Measurements from ENCODE around the gene DPYD.

GRCh38 chr1:97668945-97669344 lies 251.9 kb downstream of the DPYD start:
- TF ChIP-seq POLR2A (IDR thresholded peaks at IDR 0.05; ENCODE audit: low read depth, low read length) (no peak), POLR2AphosphoS5 (IDR thresholded peaks at IDR 0.05; ENCODE audit: low read depth, low read length) (no peak), PAX5 (IDR thresholded peaks at IDR 0.05; ENCODE audit: insufficient read depth, low read length, severe bottlenecking) (no peak)
